Astrocyte (in vitro differentiated cells and primary cell): ENCODE data around the gene NAV2.

Experiments
- EZH2 ChIP-seq: IDR thresholded peaks from 2 replicates; pipeline ENCODE4 v1.6.1; 2012; ENCODE audit warnings: mild to moderate bottlenecking, low read length, inconsistent platforms; ENCODE audit not compliant: insufficient read depth
- TF ChIP-seq, protein P1 (sequence below): IDR thresholded peaks from 2 replicates; pipeline ENCODE4 v1.5.1; 2011; ENCODE audit warnings: low read depth, mild to moderate bottlenecking, inconsistent platforms, low read length, moderate library complexity; ENCODE audit not compliant: insufficient read depth

DNA sequence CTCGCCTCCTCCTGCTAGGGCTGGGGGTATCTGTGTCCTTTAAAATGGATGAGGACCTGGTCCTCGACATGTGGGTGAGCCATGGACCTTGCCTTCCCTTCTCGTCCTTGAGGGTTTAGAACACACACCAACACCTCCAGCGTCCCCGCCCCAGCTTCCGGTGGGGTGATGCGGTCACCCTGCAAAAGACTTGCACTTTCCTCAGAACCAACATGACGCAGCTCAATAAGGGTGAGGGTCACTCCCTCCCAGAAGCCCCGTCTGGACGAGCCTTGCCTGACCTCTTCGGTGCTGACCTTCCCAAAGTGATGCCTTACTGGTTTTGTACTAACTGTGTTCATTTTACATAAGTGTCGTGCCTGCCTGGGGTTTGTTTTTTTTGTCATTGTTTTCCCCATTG, 406.7 kb downstream of the NAV2 start:
- TF ChIP-seq, protein P1, sequence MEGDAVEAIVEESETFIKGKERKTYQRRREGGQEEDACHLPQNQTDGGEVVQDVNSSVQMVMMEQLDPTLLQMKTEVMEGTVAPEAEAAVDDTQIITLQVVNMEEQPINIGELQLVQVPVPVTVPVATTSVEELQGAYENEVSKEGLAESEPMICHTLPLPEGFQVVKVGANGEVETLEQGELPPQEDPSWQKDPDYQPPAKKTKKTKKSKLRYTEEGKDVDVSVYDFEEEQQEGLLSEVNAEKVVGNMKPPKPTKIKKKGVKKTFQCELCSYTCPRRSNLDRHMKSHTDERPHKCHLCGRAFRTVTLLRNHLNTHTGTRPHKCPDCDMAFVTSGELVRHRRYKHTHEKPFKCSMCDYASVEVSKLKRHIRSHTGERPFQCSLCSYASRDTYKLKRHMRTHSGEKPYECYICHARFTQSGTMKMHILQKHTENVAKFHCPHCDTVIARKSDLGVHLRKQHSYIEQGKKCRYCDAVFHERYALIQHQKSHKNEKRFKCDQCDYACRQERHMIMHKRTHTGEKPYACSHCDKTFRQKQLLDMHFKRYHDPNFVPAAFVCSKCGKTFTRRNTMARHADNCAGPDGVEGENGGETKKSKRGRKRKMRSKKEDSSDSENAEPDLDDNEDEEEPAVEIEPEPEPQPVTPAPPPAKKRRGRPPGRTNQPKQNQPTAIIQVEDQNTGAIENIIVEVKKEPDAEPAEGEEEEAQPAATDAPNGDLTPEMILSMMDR = no peak
- TF ChIP-seq EZH2 = no peak
